ENCODE results near the gene MITF. TPM values are rescaled to one million over a fixed set of nuclear protein-coding genes. Genes with fewer than 3 reads are reported as not detected.

The MITF gene, protein sequence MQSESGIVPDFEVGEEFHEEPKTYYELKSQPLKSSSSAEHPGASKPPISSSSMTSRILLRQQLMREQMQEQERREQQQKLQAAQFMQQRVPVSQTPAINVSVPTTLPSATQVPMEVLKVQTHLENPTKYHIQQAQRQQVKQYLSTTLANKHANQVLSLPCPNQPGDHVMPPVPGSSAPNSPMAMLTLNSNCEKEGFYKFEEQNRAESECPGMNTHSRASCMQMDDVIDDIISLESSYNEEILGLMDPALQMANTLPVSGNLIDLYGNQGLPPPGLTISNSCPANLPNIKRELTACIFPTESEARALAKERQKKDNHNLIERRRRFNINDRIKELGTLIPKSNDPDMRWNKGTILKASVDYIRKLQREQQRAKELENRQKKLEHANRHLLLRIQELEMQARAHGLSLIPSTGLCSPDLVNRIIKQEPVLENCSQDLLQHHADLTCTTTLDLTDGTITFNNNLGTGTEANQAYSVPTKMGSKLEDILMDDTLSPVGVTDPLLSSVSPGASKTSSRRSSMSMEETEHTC
- total RNA-seq = under 1 TPM; 0.32 to 0.46 TPM

DNA sequence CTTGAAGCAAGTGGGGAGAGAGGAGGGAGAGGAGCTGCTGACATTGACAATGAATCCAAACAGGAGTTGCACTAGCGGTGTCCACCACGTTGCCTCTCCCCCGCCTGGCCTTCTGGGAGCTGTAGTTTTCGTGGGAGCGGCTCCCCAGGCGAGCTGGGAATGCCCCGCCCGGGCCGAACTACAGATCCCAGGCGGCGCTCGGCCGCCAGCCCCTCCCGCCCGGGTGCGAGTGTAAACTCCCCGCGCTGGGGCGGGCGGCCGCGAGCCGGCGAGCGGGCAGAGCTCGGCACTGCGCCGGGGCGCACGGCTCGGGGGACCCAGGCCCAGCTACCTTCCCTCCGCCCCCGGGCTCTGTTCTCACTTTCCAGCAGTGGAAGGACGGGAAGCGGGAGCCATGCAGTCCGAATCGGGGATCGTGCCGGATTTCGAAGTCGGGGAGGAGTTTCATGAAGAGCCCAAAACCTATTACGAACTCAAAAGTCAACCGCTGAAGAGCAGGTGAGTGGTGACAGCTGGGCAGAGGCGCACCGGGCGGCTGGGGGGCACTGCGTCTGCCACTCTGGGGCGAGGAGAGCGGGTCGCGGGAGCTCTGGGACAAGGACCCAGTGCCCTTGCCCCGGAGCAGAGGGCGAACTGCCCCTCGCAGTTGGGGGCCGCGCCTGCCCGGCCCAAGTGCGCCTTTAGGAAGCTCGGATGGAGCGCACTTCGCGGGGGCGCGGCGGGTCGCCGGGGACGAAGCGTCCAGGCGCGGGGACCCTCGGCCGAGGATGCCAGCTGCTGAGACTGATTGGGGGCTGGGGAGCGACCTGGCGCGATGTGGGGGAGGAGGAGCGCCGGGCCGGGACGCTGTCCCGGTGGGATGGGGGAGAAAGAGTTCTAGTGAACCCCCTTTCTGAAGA lies at the start of gene MITF:
Gene MITF (plus strand): TSS at position 261 of the 899 bp plus-strand sequence. CDS start 134 bp downstream, at position 395.
- Mint-ChIP-seq H3K4me1 (ENCODE audit: low read depth) (peaks cover 14% of the 10 kb centered on the region), H3K9me3 (no peaks in the 10 kb centered on the region), H3K36me3 (ENCODE audit: insufficient read depth in 2 of 2) (no peaks in the 10 kb centered on the region), H3K27me3 (ENCODE audit: low read depth) (peaks cover 68% of the 10 kb centered on the region), H3K4me3 (peak within 1 kb of the TSS; percentile 60 to 81), H3K27ac (no peak within 1 kb of the TSS)
- ATAC-seq (replicated peaks in 1 of 2) = peak; percentile 92 to 95
- DNase-seq = peak; percentile 64 to 72

DNA sequence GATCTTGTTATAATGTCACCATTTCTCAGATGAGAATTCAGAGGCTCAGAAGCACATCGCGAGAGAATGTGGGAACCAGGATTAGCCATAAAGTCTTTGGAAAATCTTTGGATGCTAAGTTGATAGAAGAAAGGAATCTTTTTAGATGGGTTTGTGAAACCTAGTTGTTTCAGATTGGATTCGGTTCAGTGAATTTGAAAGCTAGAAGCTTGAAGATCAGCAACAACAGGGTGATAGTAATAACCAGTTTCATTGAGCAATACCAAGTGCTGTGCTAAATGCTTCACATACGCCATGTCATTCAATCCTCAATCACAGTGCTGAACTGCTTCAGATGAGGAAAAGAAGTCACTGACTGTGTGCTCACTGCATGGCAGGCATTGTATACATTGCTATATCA lies 47.4 kb upstream of the MITF start:
- no peak for ATAC-seq (replicated peaks in 1 of 2)
- Mint-ChIP-seq H3K9me3 (no peaks in the 10 kb centered on the region), H3K4me1 (ENCODE audit: low read depth) (no peaks in the 10 kb centered on the region), H3K27ac (no peak overlapping the region), H3K4me3 (no peak overlapping the region), H3K36me3 (ENCODE audit: insufficient read depth in 2 of 2) (no peaks in the 10 kb centered on the region), H3K27me3 (ENCODE audit: low read depth) (no peaks in the 10 kb centered on the region)
- DNase-seq = no peak

DNA sequence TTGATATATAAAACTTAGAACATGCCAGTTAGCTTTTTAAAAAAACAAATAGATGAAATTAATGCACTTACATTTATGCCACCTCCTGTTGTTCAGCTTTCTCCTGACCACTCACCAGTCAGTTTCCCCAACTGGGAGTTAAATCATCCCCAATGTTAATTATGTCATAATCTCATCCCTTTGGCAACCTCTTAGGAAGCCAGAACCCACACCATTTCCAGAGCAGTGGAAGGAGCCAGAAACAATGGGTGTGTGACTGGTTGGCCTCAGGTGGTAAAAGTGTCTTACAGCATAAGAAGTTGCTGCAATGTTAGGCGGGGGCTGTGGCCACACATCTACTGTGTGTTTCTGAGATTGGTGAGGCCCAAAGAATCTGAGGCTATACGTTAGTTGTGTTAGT lies 46.5 kb upstream of the MITF start:
- no peaks in the 10 kb centered on the region for H3K4me1 Mint-ChIP-seq (ENCODE audit: low read depth)
- no peak overlapping the region for H3K4me3 Mint-ChIP-seq
- no peak overlapping the region for H3K27ac Mint-ChIP-seq
- DNase-seq (no peak), ATAC-seq (replicated peaks in 1 of 2) (no peak)
- no peaks in the 10 kb centered on the region for H3K27me3 Mint-ChIP-seq (ENCODE audit: low read depth)
- H3K36me3 Mint-ChIP-seq (ENCODE audit: insufficient read depth in 2 of 2) = no peaks in the 10 kb centered on the region
- no peaks in the 10 kb centered on the region for H3K9me3 Mint-ChIP-seq

DNA sequence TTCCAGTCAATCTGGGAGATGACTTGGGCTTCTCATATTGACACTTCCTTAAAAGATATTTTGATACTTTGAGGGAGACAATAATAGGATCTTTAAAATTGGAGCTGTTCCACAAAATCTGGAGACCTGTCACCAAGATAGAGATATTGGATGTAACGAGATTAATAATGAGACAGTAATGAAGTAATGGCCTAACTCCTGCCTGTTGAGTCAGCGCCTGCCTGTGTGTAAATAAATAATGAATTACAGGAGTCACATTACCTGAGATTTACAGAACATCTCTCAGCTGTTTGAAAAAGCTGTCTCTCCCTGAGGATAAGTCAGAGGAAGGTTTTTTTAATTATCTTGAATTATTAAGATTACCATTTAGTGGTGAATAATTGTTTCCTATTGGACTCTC lies 43.8 kb upstream of the MITF start:
- no peaks in the 10 kb centered on the region for H3K27me3 Mint-ChIP-seq (ENCODE audit: low read depth)
- H3K4me3 Mint-ChIP-seq = no peak overlapping the region
- no peaks in the 10 kb centered on the region for H3K4me1 Mint-ChIP-seq (ENCODE audit: low read depth)
- DNase-seq = no peak
- H3K27ac Mint-ChIP-seq = no peak overlapping the region
- H3K36me3 Mint-ChIP-seq (ENCODE audit: insufficient read depth in 2 of 2) = peaks cover 0 to 3% of the 10 kb centered on the region in 2 donors
- peaks cover 3 to 4% of the 10 kb centered on the region in 2 donors for H3K9me3 Mint-ChIP-seq
- no peak for ATAC-seq (replicated peaks in 1 of 2)

DNA sequence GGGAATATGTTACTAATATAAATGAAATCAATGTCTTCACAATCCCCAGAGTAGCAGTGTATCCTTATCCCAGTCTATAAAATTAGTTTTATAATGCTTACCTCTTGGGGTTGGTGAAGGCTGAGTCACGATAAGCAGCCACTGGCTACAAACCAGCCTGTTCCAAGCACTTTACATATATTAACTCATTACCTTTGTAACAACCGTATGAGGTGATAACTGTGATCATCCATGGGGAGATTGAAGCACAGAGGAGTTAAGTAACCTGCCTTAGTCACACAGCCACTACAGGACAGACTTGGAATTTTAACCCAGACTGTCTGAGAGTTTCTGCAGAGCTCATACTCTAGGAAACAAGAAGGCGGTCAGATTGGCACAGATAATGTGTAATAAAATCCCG lies 43.3 kb upstream of the MITF start:
- no peaks in the 10 kb centered on the region for H3K4me1 Mint-ChIP-seq (ENCODE audit: low read depth)
- no peak overlapping the region for H3K4me3 Mint-ChIP-seq
- H3K27me3 Mint-ChIP-seq (ENCODE audit: low read depth) = no peaks in the 10 kb centered on the region
- DNase-seq = no peak
- H3K36me3 Mint-ChIP-seq (ENCODE audit: insufficient read depth in 2 of 2) = peaks cover 0 to 3% of the 10 kb centered on the region in 2 donors
- H3K27ac Mint-ChIP-seq = no peak overlapping the region
- H3K9me3 Mint-ChIP-seq = peaks cover 3 to 5% of the 10 kb centered on the region in 2 donors
- no peak for ATAC-seq (replicated peaks in 1 of 2)

DNA sequence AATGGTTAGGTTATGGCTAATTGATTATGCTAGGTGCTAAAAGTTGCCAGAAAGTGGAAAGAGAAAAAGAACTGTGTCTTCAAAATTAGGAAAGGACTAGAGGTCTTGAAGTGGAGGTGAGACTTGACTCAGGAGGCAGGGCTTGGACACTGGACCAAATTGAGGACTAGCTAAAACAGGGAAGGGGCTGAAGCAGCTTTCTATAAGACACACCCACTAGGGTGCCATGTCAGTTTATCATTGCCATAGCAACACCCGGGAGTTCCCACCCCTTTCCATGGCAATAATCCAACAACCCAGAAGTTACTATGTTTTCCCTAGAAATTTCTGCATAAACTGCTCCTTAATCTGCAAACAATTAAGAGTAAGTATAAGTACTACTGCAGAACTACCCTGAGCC lies 42.9 kb upstream of the MITF start:
- peaks cover 1 to 3% of the 10 kb centered on the region in 2 donors for H3K36me3 Mint-ChIP-seq (ENCODE audit: insufficient read depth in 2 of 2)

DNA sequence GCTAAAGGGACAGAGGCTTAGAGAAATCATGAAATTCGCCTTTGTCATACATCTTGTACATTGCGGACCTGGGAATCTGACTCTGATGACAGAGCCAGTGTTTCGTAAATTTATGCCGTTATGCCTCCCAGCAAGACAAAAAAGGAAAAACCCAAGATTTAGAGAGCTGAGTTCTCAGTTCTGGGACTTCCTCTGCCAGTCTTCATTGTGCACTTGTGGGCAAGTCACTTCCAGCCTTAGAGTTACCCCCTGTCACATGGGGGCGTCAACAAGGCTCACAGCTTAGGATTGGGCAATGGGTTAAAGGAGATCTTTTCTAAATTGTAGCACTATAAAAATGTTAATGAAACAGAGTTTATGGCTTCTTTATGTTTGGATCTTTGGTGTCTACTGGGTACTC lies 41.9 kb upstream of the MITF start:
- no peaks in the 10 kb centered on the region for H3K27me3 Mint-ChIP-seq (ENCODE audit: low read depth)
- no peak overlapping the region for H3K27ac Mint-ChIP-seq
- H3K9me3 Mint-ChIP-seq = peaks cover 7 to 8% of the 10 kb centered on the region in 2 donors
- ATAC-seq (replicated peaks in 1 of 2) (no peak), DNase-seq (no peak)
- no peaks in the 10 kb centered on the region for H3K4me1 Mint-ChIP-seq (ENCODE audit: low read depth)
- H3K36me3 Mint-ChIP-seq (ENCODE audit: insufficient read depth in 2 of 2) = peaks cover 2 to 3% of the 10 kb centered on the region in 2 donors
- H3K4me3 Mint-ChIP-seq = no peak overlapping the region

More for the DNA sequence above, 42.9 kb upstream of the MITF start:
- Mint-ChIP-seq H3K27me3 (ENCODE audit: low read depth) (no peaks in the 10 kb centered on the region), H3K27ac (no peak overlapping the region), H3K4me1 (ENCODE audit: low read depth) (no peaks in the 10 kb centered on the region), H3K4me3 (no peak overlapping the region), H3K9me3 (peaks cover 4 to 5% of the 10 kb centered on the region in 2 donors)
- ATAC-seq (replicated peaks in 1 of 2) = no peak
- DNase-seq = no peak

DNA sequence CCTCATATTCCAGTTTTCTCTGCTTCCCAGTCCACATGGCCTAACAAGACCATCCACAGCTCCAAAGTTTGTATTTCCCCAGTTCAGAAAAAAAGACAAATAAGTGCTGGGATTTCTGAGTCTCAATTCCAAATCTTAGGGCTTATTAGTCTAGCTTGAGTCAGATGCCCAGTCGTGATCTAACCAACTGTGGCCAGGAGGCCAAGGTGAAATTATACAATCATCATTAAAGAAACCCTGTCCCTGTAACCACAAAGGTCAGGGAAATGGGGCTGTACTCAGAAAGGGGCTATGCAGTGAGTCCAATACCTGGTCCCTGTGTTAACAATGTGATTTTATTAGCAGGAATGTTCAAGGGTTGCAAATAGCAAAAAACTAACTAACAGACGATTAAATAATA lies 40.5 kb upstream of the MITF start:
- ATAC-seq (replicated peaks in 1 of 2) = no peak
- Mint-ChIP-seq H3K4me1 (ENCODE audit: low read depth) (no peaks in the 10 kb centered on the region), H3K4me3 (no peak overlapping the region), H3K9me3 (peaks cover 7 to 8% of the 10 kb centered on the region in 2 donors), H3K36me3 (ENCODE audit: insufficient read depth in 2 of 2) (peaks cover 2 to 3% of the 10 kb centered on the region in 2 donors), H3K27me3 (ENCODE audit: low read depth) (no peaks in the 10 kb centered on the region), H3K27ac (no peak overlapping the region)
- DNase-seq = no peak

DNA sequence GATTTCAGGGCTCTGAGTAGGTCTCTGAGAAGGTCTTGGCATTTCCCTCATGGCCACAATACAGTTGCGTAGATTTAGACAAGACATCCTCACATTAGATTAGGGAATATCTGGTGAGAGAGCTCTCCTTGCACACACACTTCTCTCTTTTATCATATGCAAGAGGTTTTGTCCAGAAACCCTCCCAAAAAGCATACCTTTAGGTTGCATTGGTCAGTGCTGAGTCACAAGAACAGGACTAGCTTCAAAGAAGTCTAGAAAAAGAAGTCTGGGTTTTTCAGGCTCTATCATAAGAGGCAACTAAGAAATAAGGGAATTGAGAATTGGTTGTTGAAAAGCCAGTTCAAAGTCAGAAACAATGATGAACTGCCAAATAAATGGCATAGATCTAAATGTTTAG lies 40.1 kb upstream of the MITF start:
- H3K9me3 Mint-ChIP-seq = peaks cover 7 to 8% of the 10 kb centered on the region in 2 donors
- DNase-seq (no peak), ATAC-seq (replicated peaks in 1 of 2) (no peak)
- H3K27ac Mint-ChIP-seq = no peak overlapping the region
- no peaks in the 10 kb centered on the region for H3K27me3 Mint-ChIP-seq (ENCODE audit: low read depth)
- H3K4me1 Mint-ChIP-seq (ENCODE audit: low read depth) = no peaks in the 10 kb centered on the region
- H3K36me3 Mint-ChIP-seq (ENCODE audit: insufficient read depth in 2 of 2) = peaks cover 2 to 3% of the 10 kb centered on the region in 2 donors
- H3K4me3 Mint-ChIP-seq = no peak overlapping the region

DNA sequence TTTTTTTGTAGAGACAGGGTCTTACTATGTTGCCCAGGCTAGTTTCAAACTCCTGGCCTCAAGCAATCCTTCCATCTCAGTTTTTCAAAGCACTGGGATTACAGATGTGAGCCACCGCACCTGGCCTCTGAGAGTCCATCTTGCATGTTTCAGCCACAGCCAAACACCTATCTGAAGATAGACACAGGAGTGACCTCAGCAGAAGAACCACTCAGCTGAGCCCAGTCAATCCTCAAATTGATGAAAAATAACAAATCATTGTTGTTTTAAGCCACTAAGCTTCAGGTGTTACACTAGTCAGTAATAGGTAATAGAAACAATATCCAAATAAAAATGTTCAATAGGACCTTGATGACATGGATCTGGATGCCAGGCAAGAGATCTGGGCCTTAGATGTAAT lies 38.3 kb upstream of the MITF start:
- peaks cover 7 to 8% of the 10 kb centered on the region in 2 donors for H3K9me3 Mint-ChIP-seq
- no peak overlapping the region for H3K4me3 Mint-ChIP-seq
- H3K4me1 Mint-ChIP-seq (ENCODE audit: low read depth) = no peaks in the 10 kb centered on the region

DNA sequence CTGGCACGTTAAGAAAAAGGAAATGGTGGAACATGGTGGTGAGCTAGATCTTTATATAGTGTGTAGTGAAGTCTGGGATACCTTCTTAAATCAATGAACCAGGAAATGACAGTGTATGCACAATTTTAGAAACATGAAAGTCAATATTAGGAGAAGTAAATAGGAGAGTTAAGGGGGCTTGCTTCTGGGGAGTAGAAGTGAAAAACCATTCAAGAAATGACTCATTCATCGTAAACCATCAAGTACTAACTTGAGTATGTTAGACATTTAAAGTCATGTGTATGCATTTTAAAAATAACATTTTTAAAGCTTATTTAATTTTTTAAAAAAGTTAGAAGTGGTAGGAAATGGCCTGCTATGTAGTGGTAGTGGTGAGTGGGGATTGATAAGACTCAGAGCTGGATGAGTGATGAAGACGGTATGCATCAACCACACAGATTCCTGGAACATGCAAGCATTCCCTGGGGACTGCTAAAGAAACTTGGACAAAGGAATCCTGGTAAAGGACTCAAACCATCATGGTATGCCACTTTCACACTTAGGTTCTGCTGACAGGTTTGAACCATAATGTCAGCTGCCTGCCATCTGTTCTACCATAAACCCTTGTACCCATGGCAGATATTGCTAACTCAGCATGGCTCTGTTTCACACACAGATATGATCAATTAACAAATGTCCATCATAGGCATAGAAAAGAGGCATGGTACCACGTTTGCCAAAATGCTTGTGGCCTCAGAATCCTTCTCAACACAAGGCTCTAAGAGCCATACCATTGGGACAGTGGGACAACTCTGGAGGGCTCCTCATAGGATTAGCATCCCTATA lies 28.9 kb upstream of the MITF start:
- peaks cover 0 to 1% of the 10 kb centered on the region in 2 donors for H3K36me3 Mint-ChIP-seq (ENCODE audit: insufficient read depth in 2 of 2)
- H3K27me3 Mint-ChIP-seq (ENCODE audit: low read depth) = peaks cover 6% of the 10 kb centered on the region
- no peak for DNase-seq
- peaks cover 2 to 5% of the 10 kb centered on the region in 2 donors for H3K9me3 Mint-ChIP-seq
- H3K4me1 Mint-ChIP-seq (ENCODE audit: low read depth) = no peaks in the 10 kb centered on the region
- no peak overlapping the region for H3K27ac Mint-ChIP-seq
- no peak overlapping the region for H3K4me3 Mint-ChIP-seq
- ATAC-seq (replicated peaks in 1 of 2) = no peak

More for the DNA sequence above, 38.3 kb upstream of the MITF start:
- Mint-ChIP-seq H3K36me3 (ENCODE audit: insufficient read depth in 2 of 2) (peaks cover 2 to 3% of the 10 kb centered on the region in 2 donors), H3K27me3 (ENCODE audit: low read depth) (no peaks in the 10 kb centered on the region), H3K27ac (no peak overlapping the region)
- no peak for ATAC-seq (replicated peaks in 1 of 2)
- DNase-seq = no peak

DNA sequence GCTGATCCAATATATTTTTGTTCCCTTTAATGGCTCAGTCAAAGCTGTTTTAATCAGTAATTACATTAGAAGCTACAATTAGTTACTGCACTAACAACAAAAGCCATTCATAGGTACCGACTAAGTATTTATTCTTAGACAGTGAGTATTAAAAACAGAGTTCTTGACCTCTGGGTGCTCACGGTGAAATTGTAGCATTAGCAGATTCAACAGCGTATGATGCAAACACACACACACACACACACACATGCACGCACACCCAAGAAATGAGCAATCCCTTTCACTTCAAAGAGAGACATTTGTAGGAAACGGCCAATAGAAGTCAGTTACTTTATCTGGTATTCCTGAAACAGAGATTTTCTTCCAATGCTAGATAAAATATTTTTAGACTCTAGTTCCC lies 27.0 kb upstream of the MITF start:
- Mint-ChIP-seq H3K27ac (no peak overlapping the region), H3K9me3 (peaks cover 2 to 5% of the 10 kb centered on the region in 2 donors), H3K27me3 (ENCODE audit: low read depth) (peaks cover 4% of the 10 kb centered on the region), H3K36me3 (ENCODE audit: insufficient read depth in 2 of 2) (peaks cover 0 to 1% of the 10 kb centered on the region in 2 donors), H3K4me3 (no peak overlapping the region), H3K4me1 (ENCODE audit: low read depth) (no peaks in the 10 kb centered on the region)
- no peak for ATAC-seq (replicated peaks in 1 of 2)
- DNase-seq = no peak
